ENCODE results near the gene RILPL1.

DNA sequence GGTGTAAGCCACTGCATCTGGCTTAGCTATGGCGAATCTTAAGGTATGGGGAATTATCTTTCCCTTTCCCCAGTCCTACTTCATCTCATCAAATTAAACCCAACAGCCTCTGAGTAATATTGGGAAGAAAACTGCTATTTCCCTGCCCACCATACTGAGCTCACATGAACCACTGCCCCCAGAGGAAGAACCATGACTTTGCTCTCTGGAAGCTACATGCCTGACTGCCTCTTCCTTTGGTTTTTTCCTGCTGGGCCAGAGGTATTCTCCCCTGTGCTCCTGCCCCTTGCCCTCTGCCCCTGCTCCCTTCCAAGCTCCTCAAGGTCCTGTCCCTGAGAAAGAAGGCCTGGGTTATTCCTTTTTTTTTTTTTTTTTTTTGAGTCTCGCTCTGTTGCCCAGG, 112.2 kb downstream of the RILPL1 start:
- no peak for TF ChIP-seq TAF1 (IDR thresholded peaks at IDR 0.05; ENCODE audit: low read depth, low read length)
- TF ChIP-seq POLR2A (IDR thresholded peaks at IDR 0.05; ENCODE audit: low read depth, low read length) = no peak
- TF ChIP-seq POLR2AphosphoS5 (IDR thresholded peaks at IDR 0.05; ENCODE audit: low read depth, low read length) = no peak
- no peak for TF ChIP-seq POU2F2 (IDR thresholded peaks at IDR 0.05; ENCODE audit: low read depth, low read length)
- TF ChIP-seq PAX5 (IDR thresholded peaks at IDR 0.05; ENCODE audit: insufficient read depth, low read length, severe bottlenecking) = no peak
